Measurements from ENCODE around the gene CAPN15. TPM values are rescaled to one million over a fixed set of nuclear protein-coding genes. Genes with fewer than 3 reads are reported as not detected.

Gene CAPN15
- total and polyA plus RNA-seq, 9 of the 15 experiments (the other 6 are each of a cell fraction or from before 2014, with no cell fraction given): 0.62 to 111 (median 14.2) TPM

DNA sequence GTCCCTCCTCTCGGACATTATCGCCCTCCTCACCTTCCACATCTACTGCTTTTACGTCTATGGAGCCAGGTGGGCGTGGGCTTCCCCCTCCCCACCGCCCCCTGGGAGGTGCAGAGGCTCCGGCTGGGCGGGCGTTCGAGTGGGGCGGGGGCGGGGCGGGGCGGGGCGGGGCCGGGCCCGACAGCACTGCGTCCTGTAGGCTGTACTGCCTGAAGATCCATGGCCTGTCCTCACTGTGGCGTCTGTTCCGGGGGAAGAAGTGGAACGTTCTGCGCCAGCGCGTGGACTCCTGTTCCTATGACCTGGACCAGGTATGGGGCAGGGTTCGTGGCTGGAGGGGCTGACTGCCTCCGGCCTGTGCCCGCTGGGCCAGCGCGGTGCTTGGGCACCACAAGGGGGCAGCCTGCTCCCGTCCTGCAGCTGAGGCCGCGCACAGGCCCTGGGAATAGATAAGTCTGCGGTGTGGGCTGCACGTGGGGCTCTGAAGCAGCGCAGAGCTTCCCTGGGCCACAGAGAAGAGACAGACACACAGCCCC is 51.4 kb downstream of the CAPN15 start (continued):
- TF ChIP-seq YBX1 (IDR thresholded peaks at IDR 0.05) (no peak), MYC (IDR thresholded peaks at IDR 0.05; ENCODE audit: low read depth, low read length) (peak; percentile 97), MYC (CRISPR knock-in tag; IDR thresholded peaks at IDR 0.05; ENCODE audit: borderline replicate concordance, low read depth) (no peak), ZNF41 (CRISPR knock-in tag; conservative IDR thresholded peaks at IDR 0.05) (no peak), IRF2 (CRISPR knock-in tag; IDR thresholded peaks at IDR 0.05) (no peak), TGIF2 (CRISPR knock-in tag; IDR thresholded peaks at IDR 0.05) (no peak), SAFB2 (IDR thresholded peaks at IDR 0.05; ENCODE audit: borderline replicate concordance, low read depth, low read length, severe bottlenecking) (no peak), ZNF778 (CRISPR knock-in tag; IDR thresholded peaks at IDR 0.05) (no peak), POLR2AphosphoS2 (IDR thresholded peaks at IDR 0.05; ENCODE audit: low read length) (no peak)
- TF ChIP-seq, protein P1, sequence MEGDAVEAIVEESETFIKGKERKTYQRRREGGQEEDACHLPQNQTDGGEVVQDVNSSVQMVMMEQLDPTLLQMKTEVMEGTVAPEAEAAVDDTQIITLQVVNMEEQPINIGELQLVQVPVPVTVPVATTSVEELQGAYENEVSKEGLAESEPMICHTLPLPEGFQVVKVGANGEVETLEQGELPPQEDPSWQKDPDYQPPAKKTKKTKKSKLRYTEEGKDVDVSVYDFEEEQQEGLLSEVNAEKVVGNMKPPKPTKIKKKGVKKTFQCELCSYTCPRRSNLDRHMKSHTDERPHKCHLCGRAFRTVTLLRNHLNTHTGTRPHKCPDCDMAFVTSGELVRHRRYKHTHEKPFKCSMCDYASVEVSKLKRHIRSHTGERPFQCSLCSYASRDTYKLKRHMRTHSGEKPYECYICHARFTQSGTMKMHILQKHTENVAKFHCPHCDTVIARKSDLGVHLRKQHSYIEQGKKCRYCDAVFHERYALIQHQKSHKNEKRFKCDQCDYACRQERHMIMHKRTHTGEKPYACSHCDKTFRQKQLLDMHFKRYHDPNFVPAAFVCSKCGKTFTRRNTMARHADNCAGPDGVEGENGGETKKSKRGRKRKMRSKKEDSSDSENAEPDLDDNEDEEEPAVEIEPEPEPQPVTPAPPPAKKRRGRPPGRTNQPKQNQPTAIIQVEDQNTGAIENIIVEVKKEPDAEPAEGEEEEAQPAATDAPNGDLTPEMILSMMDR (IDR thresholded peaks at IDR 0.05 in 2 of 3, conservative IDR thresholded peaks at IDR 0.05 in 1 of 3; ENCODE audit: insufficient read depth in 2 of 3, low read depth in 1 of 3, low read length in 3 of 3): peak; percentile 91 to 95 (median 95)
- TF ChIP-seq, protein P2, sequence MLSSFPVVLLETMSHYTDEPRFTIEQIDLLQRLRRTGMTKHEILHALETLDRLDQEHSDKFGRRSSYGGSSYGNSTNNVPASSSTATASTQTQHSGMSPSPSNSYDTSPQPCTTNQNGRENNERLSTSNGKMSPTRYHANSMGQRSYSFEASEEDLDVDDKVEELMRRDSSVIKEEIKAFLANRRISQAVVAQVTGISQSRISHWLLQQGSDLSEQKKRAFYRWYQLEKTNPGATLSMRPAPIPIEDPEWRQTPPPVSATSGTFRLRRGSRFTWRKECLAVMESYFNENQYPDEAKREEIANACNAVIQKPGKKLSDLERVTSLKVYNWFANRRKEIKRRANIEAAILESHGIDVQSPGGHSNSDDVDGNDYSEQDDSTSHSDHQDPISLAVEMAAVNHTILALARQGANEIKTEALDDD (IDR thresholded peaks at IDR 0.05): no peak
- TF ChIP-seq, protein P3, sequence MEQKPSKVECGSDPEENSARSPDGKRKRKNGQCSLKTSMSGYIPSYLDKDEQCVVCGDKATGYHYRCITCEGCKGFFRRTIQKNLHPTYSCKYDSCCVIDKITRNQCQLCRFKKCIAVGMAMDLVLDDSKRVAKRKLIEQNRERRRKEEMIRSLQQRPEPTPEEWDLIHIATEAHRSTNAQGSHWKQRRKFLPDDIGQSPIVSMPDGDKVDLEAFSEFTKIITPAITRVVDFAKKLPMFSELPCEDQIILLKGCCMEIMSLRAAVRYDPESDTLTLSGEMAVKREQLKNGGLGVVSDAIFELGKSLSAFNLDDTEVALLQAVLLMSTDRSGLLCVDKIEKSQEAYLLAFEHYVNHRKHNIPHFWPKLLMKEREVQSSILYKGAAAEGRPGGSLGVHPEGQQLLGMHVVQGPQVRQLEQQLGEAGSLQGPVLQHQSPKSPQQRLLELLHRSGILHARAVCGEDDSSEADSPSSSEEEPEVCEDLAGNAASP (IDR thresholded peaks at IDR 0.05): no peak

Data from K562 (cell line).